ENCODE data around the gene C11orf98. TPM values are rescaled to one million over a fixed set of nuclear protein-coding genes. Genes with fewer than 3 reads are reported as not detected.

Gene C11orf98
- total RNA-seq, 1 donor from 2014 or later: 31.1 TPM

- peaks cover 78% of the 10 kb centered on the region for H3K4me1 ChIP-seq
- H3K27ac ChIP-seq (replicated peaks): peak overlapping the region; percentile 94
- DNase-seq: peak; percentile 98
- TF ChIP-seq CTCF (IDR thresholded peaks at IDR 0.05; ENCODE audit: borderline replicate concordance): no peak
- H3K4me3 ChIP-seq: peak overlapping the region; percentile 66
- no peaks in the 10 kb centered on the region for H3K9me3 ChIP-seq (replicated peaks)
- intact Hi-C loops (cut with micrococcal nuclease): no loop called here
- peaks cover 41% of the 10 kb centered on the region for H3K36me3 ChIP-seq
- H3K27me3 ChIP-seq (ENCODE audit: low read depth): no peaks in the 10 kb centered on the region
These were observed 44.4 kb upstream of the C11orf98 start for GRCh38 chr11:62709247-62710000.

DNA sequence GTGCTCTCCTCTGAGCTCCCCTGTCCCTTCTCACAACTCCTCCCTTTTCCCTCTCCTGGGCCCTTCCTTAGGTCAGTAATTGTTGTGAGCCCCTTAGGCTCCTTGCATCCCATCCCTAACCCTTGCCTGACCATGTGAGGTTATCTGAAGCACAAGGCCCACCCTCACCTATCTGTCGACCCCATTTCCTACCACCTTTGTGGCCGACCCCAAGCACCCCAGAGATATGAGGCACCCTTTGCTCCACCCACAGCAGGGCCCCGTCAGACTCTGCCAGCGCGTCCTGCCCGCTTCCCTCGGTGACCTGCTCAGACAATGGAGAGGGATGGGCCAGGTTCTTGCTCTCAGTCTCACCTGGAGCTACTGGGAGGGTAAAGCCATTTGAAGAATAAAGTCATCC, 43.8 kb upstream of the C11orf98 start:
- peak overlapping the region; percentile 66 for H3K4me3 ChIP-seq
- intact Hi-C loops (cut with micrococcal nuclease): no loop called here
- peaks cover 72% of the 10 kb centered on the region for H3K4me1 ChIP-seq
- no peak for TF ChIP-seq CTCF (IDR thresholded peaks at IDR 0.05; ENCODE audit: borderline replicate concordance)
- DNase-seq: no peak
- peaks cover 35% of the 10 kb centered on the region for H3K36me3 ChIP-seq
- H3K9me3 ChIP-seq (replicated peaks): no peaks in the 10 kb centered on the region
- H3K27me3 ChIP-seq (ENCODE audit: low read depth): no peaks in the 10 kb centered on the region
- peak overlapping the region; percentile 94 for H3K27ac ChIP-seq (replicated peaks)

- no peak for TF ChIP-seq CTCF (IDR thresholded peaks at IDR 0.05; ENCODE audit: borderline replicate concordance)
- intact Hi-C loops (cut with micrococcal nuclease): no loop called here
- DNase-seq: no peak
- H3K4me1 ChIP-seq: peaks cover 67% of the 10 kb centered on the region
- peaks cover 31% of the 10 kb centered on the region for H3K36me3 ChIP-seq
- H3K4me3 ChIP-seq: peak overlapping the region; percentile 66
- H3K27me3 ChIP-seq (ENCODE audit: low read depth): no peaks in the 10 kb centered on the region
- H3K9me3 ChIP-seq (replicated peaks): no peaks in the 10 kb centered on the region
- peak overlapping the region; percentile 94 for H3K27ac ChIP-seq (replicated peaks)
These were observed 43.4 kb upstream of the C11orf98 start for GRCh38 chr11:62708392-62708791.

DNA sequence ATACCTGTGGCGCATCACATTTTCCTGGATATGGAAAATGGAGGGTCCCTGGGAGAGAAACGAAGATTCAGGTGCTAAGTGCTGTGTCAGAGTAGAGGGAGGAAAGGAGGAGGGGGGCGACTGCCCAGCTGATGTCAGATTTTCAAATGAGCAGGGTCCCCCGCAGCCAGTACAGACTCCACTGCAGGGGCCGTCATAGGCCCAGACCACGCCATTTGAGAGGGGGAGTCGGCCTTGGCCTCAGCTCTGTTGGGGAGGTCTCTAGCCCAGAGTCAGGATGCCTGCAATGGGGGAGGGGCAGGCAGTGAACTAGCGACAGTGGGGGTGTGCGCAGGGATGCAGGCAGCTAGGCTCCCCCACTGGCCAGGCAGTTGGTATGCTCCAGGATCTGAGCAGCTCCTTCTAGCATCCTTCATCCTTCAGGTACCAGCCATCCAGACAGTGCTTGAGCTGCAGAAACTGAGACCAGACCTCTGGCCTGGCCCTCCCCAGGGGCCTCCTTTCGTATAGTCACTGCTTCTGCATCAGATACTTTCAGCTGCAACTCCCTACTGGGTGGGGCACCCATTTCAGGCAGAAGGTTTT, 42.4 kb upstream of the C11orf98 start, which contains the start of the genes BSCL2 and GNG3:
TSS of gene BSCL2 (minus strand) at position 148 of the 585 bp plus-strand sequence. CDS start 229 bp downstream, outside the sequence.
TSS of gene GNG3 (plus strand) at position 400 of the 585 bp plus-strand sequence. CDS start 620 bp downstream, outside the sequence.
- H3K9me3 ChIP-seq (replicated peaks): no peaks in the 10 kb centered on the region
- peak within 1 kb of the TSS; percentile 94 for H3K27ac ChIP-seq (replicated peaks)
- intact Hi-C loops (cut with micrococcal nuclease): no loop called here
- DNase-seq: no peak
- H3K36me3 ChIP-seq: peaks cover 20% of the 10 kb centered on the region
- H3K27me3 ChIP-seq (ENCODE audit: low read depth): no peaks in the 10 kb centered on the region
- peaks cover 57% of the 10 kb centered on the region for H3K4me1 ChIP-seq
- H3K4me3 ChIP-seq: peak within 1 kb of the TSS; percentile 76
- no peak for TF ChIP-seq CTCF (IDR thresholded peaks at IDR 0.05; ENCODE audit: borderline replicate concordance)

DNA sequence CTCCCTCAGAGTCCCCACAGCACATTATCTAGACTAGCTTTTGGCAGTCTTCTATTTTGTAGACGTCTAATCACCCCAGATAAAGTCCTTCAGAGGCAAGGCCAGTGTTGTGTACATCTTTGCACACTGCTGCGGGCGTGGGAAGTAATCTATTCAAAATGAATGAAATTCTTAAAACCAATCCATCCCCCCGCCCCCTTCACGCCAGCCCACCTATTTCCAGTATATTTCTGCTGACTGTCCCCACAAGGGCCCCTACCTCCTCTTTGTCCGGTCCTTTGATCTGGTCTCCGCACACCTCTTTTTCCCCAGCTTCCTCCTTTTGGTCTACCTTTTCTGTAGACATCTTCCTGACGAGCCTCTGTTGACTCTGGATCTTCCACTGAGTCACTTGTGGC, 41.8 kb upstream of the C11orf98 start:
- TF ChIP-seq CTCF (IDR thresholded peaks at IDR 0.05; ENCODE audit: borderline replicate concordance): no peak
- H3K27ac ChIP-seq (replicated peaks): peak overlapping the region; percentile 94
- peaks cover 20% of the 10 kb centered on the region for H3K36me3 ChIP-seq
- H3K4me3 ChIP-seq: peak overlapping the region; percentile 76
- DNase-seq: no peak
- peaks cover 53% of the 10 kb centered on the region for H3K4me1 ChIP-seq
- H3K27me3 ChIP-seq (ENCODE audit: low read depth): no peaks in the 10 kb centered on the region
- intact Hi-C loops (cut with micrococcal nuclease): no loop called here
- no peaks in the 10 kb centered on the region for H3K9me3 ChIP-seq (replicated peaks)

Measured in left ventricle myocardium inferior (tissue), 1 donor.